NCI-H1105 treated with DMSO at 0.1 percent for 48 hours (cell line): Measurements from ENCODE around the gene ALDH4A1.

Experiments used
- DNase-seq: peaks from one replicate; lab custom pipeline; 2025; lab: John Stamatoyannopoulos, UW

ALDH4A1 gene

GRCh38 chr1:18902523-18903290 is at the start of gene ALDH4A1:
Gene ALDH4A1 (minus strand): TSS chr1:18902555. CDS start chr1:18902523, 32 bp downstream.
- peak; percentile 98 for DNase-seq

- no peak for DNase-seq
Observed at GRCh38 chr1:18951818-18952391, 49.5 kb upstream of the ALDH4A1 start.

- no peak for DNase-seq
Observed at GRCh38 chr1:18951416-18951815, 49.1 kb upstream of the ALDH4A1 start.

GRCh38 chr1:18950401-18951026 is 48.2 kb upstream of the ALDH4A1 start:
- DNase-seq: no peak

- no peak for DNase-seq
Observed at GRCh38 chr1:18949686-18950400, 47.5 kb upstream of the ALDH4A1 start.

- no peak for DNase-seq
Observed at GRCh38 chr1:18948913-18949685, 46.7 kb upstream of the ALDH4A1 start.

- DNase-seq: no peak
Observed at GRCh38 chr1:18948048-18948912, 45.9 kb upstream of the ALDH4A1 start.

GRCh38 chr1:18947570-18947969 is 45.2 kb upstream of the ALDH4A1 start:
- DNase-seq: no peak

GRCh38 chr1:18946550-18947381 is 44.4 kb upstream of the ALDH4A1 start:
- no peak for DNase-seq

GRCh38 chr1:18945401-18945849 is 43.1 kb upstream of the ALDH4A1 start:
- peak; percentile 38 for DNase-seq

- no peak for DNase-seq
Observed at GRCh38 chr1:18944810-18945209, 42.5 kb upstream of the ALDH4A1 start.

- DNase-seq: no peak
Observed at GRCh38 chr1:18943914-18944572, 41.7 kb upstream of the ALDH4A1 start.

- no peak for DNase-seq
Observed at GRCh38 chr1:18943162-18943561, 40.8 kb upstream of the ALDH4A1 start.

- DNase-seq: no peak
Observed at GRCh38 chr1:18942340-18942739, 40.0 kb upstream of the ALDH4A1 start.

- DNase-seq: no peak
Observed at GRCh38 chr1:18941221-18942141, 39.1 kb upstream of the ALDH4A1 start.

- DNase-seq: no peak
Observed at GRCh38 chr1:18940303-18941020, 38.1 kb upstream of the ALDH4A1 start.
